DND-41 (cell line): ENCODE data around the gene MT1E.

Experiments
- ATAC-seq: fragments of 200-7000 bp; cut with Tn5 transposase; 3 replicates; pipeline ENCODE4 v1.9.1; 2021; ENCODE audit warnings: low read depth; ENCODE audit not compliant: insufficient read depth
- DNase-seq: peaks from one replicate; pipeline ENCODE4 v3.0.0-alpha.2; 2020
- H2AFZ ChIP-seq: 2 replicates; pipeline ENCODE4 v1.6.0; 2012; ENCODE audit warnings: low read depth, low read length
- H3K27ac ChIP-seq: 2 replicates; pipeline ENCODE4 v1.5.1; 2012; ENCODE audit warnings: low read length, inconsistent platforms
- H3K27me3 ChIP-seq: fragments of 200-600 bp; sonication (generic); 2 replicates; pipeline ENCODE4 v1.6.0; 2012; ENCODE audit warnings: low read length, mild to moderate bottlenecking, inconsistent platforms; ENCODE audit not compliant: insufficient read depth, poor library complexity
- H3K36me3 ChIP-seq: 2 replicates; pipeline ENCODE4 v1.5.1; 2012; ENCODE audit warnings: low read length, inconsistent platforms; ENCODE audit not compliant: insufficient read depth
- H3K4me1 ChIP-seq: 2 replicates; pipeline ENCODE4 v1.5.1; 2012; ENCODE audit warnings: mild to moderate bottlenecking, low read length; ENCODE audit not compliant: insufficient read depth
- H3K4me2 ChIP-seq: 2 replicates; pipeline ENCODE4 v1.6.0; 2012; ENCODE audit warnings: mild to moderate bottlenecking, moderate library complexity, low read length, inconsistent platforms; ENCODE audit not compliant: insufficient read depth
- H3K4me3 ChIP-seq, 2 experiments: fragments of 200-600 bp in 1 of 2; shearing (Covaris generic) in 1 of 2; 2 replicates each; pipeline ENCODE4 v1.5.1; 2012 to 2016; ENCODE audit warnings: inconsistent platforms in 2 of 2, low read length in 2 of 2, mild to moderate bottlenecking in 2 of 2, low read depth in 1 of 2, moderate library complexity in 1 of 2
- H3K79me2 ChIP-seq: 2 replicates; pipeline ENCODE4 v1.6.0; 2012; ENCODE audit warnings: low read length, inconsistent platforms; ENCODE audit not compliant: insufficient read depth
- H3K9ac ChIP-seq: 2 replicates; pipeline ENCODE4 v1.6.0; 2012; ENCODE audit warnings: low read depth, mild to moderate bottlenecking, inconsistent platforms, low read length, moderate library complexity
- H3K9me3 ChIP-seq: 2 replicates; pipeline ENCODE4 v1.5.1; 2012; ENCODE audit warnings: low read length, moderate library complexity, mild to moderate bottlenecking, inconsistent platforms; ENCODE audit not compliant: insufficient read depth, severe bottlenecking
- H4K20me1 ChIP-seq: 2 replicates; pipeline ENCODE4 v1.6.0; 2012; ENCODE audit warnings: low read length; ENCODE audit not compliant: insufficient read depth
- CTCF ChIP-seq: IDR thresholded peaks from 2 replicates; pipeline ENCODE4 v1.5.1; 2012; ENCODE audit warnings: borderline replicate concordance, low read length, moderate library complexity, mild to moderate bottlenecking; ENCODE audit not compliant: poor library complexity, severe bottlenecking; ENCODE audit errors: extremely low read depth
- EZH2 ChIP-seq: IDR thresholded peaks from 3 replicates; pipeline ENCODE4 v1.6.1; 2012; ENCODE audit warnings: borderline replicate concordance, low read depth, mild to moderate bottlenecking, moderate library complexity, low read length, inconsistent platforms; ENCODE audit not compliant: severe bottlenecking

MT1E gene

GRCh38 chr16:56616608-56617211, 8.9 kb upstream of the MT1E start:
- DNase-seq, result no peak
- Histone ChIP-seq H4K20me1 (no peaks in the 10 kb centered on the region), H3K27me3 (peaks cover 7% of the 10 kb centered on the region), H2AFZ (no peak overlapping the region), H3K27ac (no peak overlapping the region), H3K79me2 (no peaks in the 10 kb centered on the region), H3K4me3 (no peak overlapping the region), H3K9me3 (no peaks in the 10 kb centered on the region), H3K36me3 (no peaks in the 10 kb centered on the region), H3K9ac (no peak overlapping the region), H3K4me2 (no peak overlapping the region), H3K4me1 (no peaks in the 10 kb centered on the region)
- no peak for ATAC-seq
- TF ChIP-seq EZH2, result no peak
- no peak for TF ChIP-seq CTCF

DNA sequence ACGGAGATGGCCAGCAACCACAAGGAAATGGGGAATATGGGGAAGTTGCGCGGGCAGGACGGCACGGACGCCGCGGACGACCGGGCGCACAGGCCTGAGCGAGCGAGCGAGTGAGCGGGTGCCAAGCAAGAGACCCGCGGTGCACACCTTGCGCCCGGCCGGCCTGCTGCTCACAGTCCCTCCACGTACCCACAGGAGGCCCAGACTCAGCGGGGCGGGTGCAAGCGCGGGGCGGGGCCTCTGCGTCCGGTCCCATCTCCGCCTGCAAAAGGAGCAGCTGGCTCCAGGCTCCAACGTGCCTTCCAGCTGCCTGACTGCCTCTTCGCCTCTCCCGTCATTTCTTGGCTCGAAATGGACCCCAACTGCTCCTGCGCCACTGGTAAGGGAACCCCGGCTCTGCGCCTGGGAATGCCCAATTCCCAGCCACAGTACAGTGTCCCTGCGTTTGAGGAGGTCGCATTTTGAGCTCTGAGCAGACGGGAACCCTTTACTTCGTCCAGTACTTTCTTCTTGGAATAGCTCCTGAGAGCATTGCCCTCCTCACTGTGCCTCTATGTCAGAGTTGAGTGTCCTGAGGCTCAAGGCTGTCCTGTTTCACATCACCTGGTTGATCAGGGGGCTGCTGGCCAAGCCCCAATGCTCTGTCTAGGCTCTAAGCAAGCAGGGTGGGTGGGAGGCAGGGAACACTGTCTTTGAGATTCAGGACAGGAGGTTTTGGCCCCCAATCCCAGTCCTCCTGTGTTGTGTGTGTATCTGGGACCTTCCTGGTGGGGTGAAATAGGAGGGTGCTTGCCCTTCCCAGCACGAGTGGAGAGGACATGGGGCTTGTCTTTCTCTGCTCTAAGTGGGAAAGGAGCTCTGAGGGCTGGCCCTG, 8.1 kb upstream of the MT1E start:
- TF ChIP-seq EZH2 (no peak), CTCF (no peak)
- ATAC-seq (no peak), DNase-seq (no peak)
- Histone ChIP-seq H3K4me3 (no peak overlapping the region), H3K36me3 (no peaks in the 10 kb centered on the region), H2AFZ (no peak overlapping the region), H3K79me2 (no peaks in the 10 kb centered on the region), H3K27ac (no peak overlapping the region), H4K20me1 (no peaks in the 10 kb centered on the region), H3K27me3 (peaks cover 7% of the 10 kb centered on the region), H3K4me1 (no peaks in the 10 kb centered on the region), H3K9me3 (no peaks in the 10 kb centered on the region), H3K9ac (no peak overlapping the region), H3K4me2 (no peak overlapping the region)

GRCh38 chr16:56618138-56618537, 7.4 kb upstream of the MT1E start:
- H3K9ac ChIP-seq, result no peak overlapping the region
- H3K9me3 ChIP-seq, result no peaks in the 10 kb centered on the region
- H4K20me1 ChIP-seq, result no peaks in the 10 kb centered on the region
- DNase-seq (no peak), ATAC-seq (no peak)
- H3K4me2 ChIP-seq, result no peak overlapping the region
- no peak overlapping the region for H3K4me3 ChIP-seq
- H3K27ac ChIP-seq, result no peak overlapping the region
- H3K36me3 ChIP-seq, result no peaks in the 10 kb centered on the region
- peaks cover 7% of the 10 kb centered on the region for H3K27me3 ChIP-seq
- TF ChIP-seq CTCF, result no peak
- TF ChIP-seq EZH2, result no peak
- H3K4me1 ChIP-seq, result no peaks in the 10 kb centered on the region
- no peak overlapping the region for H2AFZ ChIP-seq
- no peaks in the 10 kb centered on the region for H3K79me2 ChIP-seq
